ENCODE results near the gene SLC15A2.

DNA sequence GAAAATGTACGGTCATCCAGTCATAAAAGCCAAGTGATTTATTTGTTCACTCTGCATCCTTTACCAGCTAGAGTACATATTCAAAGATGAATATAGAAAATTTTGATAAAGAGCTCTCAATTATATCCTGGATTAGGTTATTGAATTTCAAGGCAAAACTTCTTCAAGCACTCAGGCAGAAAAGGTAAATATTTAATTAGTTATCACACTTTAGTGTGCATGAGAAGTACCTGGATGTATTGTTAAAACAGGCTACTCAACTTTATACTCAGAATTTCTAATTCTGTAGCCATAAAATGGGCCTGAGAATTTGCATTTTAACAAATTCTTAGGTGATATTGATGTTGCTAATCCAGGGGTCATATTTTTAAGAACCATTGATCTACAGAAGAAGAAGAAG lies 82.5 kb downstream of the SLC15A2 start:
- TF ChIP-seq, protein P1, sequence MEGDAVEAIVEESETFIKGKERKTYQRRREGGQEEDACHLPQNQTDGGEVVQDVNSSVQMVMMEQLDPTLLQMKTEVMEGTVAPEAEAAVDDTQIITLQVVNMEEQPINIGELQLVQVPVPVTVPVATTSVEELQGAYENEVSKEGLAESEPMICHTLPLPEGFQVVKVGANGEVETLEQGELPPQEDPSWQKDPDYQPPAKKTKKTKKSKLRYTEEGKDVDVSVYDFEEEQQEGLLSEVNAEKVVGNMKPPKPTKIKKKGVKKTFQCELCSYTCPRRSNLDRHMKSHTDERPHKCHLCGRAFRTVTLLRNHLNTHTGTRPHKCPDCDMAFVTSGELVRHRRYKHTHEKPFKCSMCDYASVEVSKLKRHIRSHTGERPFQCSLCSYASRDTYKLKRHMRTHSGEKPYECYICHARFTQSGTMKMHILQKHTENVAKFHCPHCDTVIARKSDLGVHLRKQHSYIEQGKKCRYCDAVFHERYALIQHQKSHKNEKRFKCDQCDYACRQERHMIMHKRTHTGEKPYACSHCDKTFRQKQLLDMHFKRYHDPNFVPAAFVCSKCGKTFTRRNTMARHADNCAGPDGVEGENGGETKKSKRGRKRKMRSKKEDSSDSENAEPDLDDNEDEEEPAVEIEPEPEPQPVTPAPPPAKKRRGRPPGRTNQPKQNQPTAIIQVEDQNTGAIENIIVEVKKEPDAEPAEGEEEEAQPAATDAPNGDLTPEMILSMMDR (IDR thresholded peaks at IDR 0.05), result no peak
- TF ChIP-seq POLR2AphosphoS5 (IDR thresholded peaks at IDR 0.05), result no peak

Data from esophagus muscularis mucosa (tissue), 3 donors.